GM18951 (cell line): Measurements from ENCODE around the gene FTL.

Experiments
- POLR2A ChIP-seq: IDR thresholded peaks from 4 replicates; pipeline ENCODE4 v1.6.1; 2011; ENCODE audit warnings: mild to moderate bottlenecking; ENCODE audit not compliant: insufficient read length, insufficient read depth; ENCODE audit errors: extremely low read depth
- in situ Hi-C: fragments of 300-500 bp; cut with MboI; formaldehyde crosslinking; loops from one replicate; pipeline ENCODE4 v1.12.0; 2022; ENCODE audit warnings: low sequenced_read_pairs, mixed read lengths, inconsistent platforms; ENCODE audit not compliant: unreplicated experiment

Gene FTL

GRCh38 chr19:48993175-48994034, 28.3 kb downstream of the FTL start, which contains the start of the genes GYS1 and RUVBL2:
Gene GYS1, minus strand, starts transcription at chr19:48993309. Its CDS starts 197 bp downstream, at chr19:48993112.
Gene RUVBL2, plus strand, starts transcription at chr19:48993887. Its CDS starts 25 bp downstream, at chr19:48993912.
- peak; percentile 83 for TF ChIP-seq POLR2A
- in situ Hi-C loops, result no loop called here

GRCh38 chr19:48994035-48994386, 28.9 kb downstream of the FTL start:
- TF ChIP-seq POLR2A, result no peak
- in situ Hi-C loops, result no loop called here

GRCh38 chr19:48997972-48998371, 32.9 kb downstream of the FTL start:
- in situ Hi-C loops, result no loop called here
- no peak for TF ChIP-seq POLR2A

GRCh38 chr19:48999481-49000325, 34.6 kb downstream of the FTL start:
- TF ChIP-seq POLR2A, result no peak
- in situ Hi-C loops, result no loop called here

- no peak for TF ChIP-seq POLR2A
- in situ Hi-C loops, result no loop called here
Measured at GRCh38 chr19:49004133-49004532, 39.0 kb downstream of the FTL start.

GRCh38 chr19:49004964-49005614, 40.0 kb downstream of the FTL start:
- no peak for TF ChIP-seq POLR2A
- in situ Hi-C loops, result no loop called here

GRCh38 chr19:49006905-49007304, 41.8 kb downstream of the FTL start:
- in situ Hi-C loops, result no loop called here
- TF ChIP-seq POLR2A, result no peak

- in situ Hi-C loops, result no loop called here
- TF ChIP-seq POLR2A, result no peak
Measured at GRCh38 chr19:49009828-49010227, 44.7 kb downstream of the FTL start.

GRCh38 chr19:49010453-49010852, 45.3 kb downstream of the FTL start:
- in situ Hi-C loops, result no loop called here
- TF ChIP-seq POLR2A, result no peak

GRCh38 chr19:49011194-49011593, 46.1 kb downstream of the FTL start:
- in situ Hi-C loops, result no loop called here
- TF ChIP-seq POLR2A, result no peak

- in situ Hi-C loops, result no loop called here
- no peak for TF ChIP-seq POLR2A
Measured at GRCh38 chr19:49014123-49014869, 49.2 kb downstream of the FTL start.

GRCh38 chr19:49014870-49015255, 49.8 kb downstream of the FTL start:
- in situ Hi-C loops, result no loop called here
- TF ChIP-seq POLR2A, result no peak
